OCI-LY1 (cell line): ENCODE data around the gene HSP90AA1.

Experiments used
- H2AFZ ChIP-seq: fragments of 200-600 bp; sonication (generic), shearing (Covaris generic); 2 replicates; pipeline ENCODE4 v1.6.0; 2014; ENCODE audit warnings: antibody characterized with exemption, mild to moderate bottlenecking, low read length
- H3F3A ChIP-seq: fragments of 200-600 bp; sonication (generic), shearing (Covaris generic); 2 replicates; pipeline ENCODE4 v1.6.0; 2014; ENCODE audit warnings: mild to moderate bottlenecking, antibody characterized with exemption, low read length, moderate library complexity; ENCODE audit not compliant: insufficient read depth
- H3K27ac ChIP-seq: fragments of 200-600 bp; sonication (generic); 2 replicates; pipeline ENCODE4 v1.5.1; 2014; ENCODE audit warnings: low read length, mixed run types, mild to moderate bottlenecking, low read depth; ENCODE audit not compliant: poor library complexity, severe bottlenecking
- H3K27me3 ChIP-seq: fragments of 200-600 bp; sonication (generic); 2 replicates; pipeline ENCODE4 v1.6.0; 2014; ENCODE audit warnings: antibody characterized with exemption, mild to moderate bottlenecking, low read length, moderate library complexity; ENCODE audit not compliant: insufficient read depth
- H3K36me3 ChIP-seq: fragments of 200-600 bp; sonication (generic); 2 replicates; pipeline ENCODE4 v1.6.1; 2014; ENCODE audit warnings: mild to moderate bottlenecking, antibody characterized with exemption, low read length, moderate library complexity, mixed read lengths; ENCODE audit not compliant: insufficient read depth
- H3K4me1 ChIP-seq: fragments of 200-600 bp; sonication (generic); 2 replicates; pipeline ENCODE4 v1.5.1; 2014; ENCODE audit warnings: mild to moderate bottlenecking, low read length, moderate library complexity; ENCODE audit not compliant: insufficient read depth, severe bottlenecking
- H3K4me2 ChIP-seq: fragments of 200-600 bp; sonication (generic), shearing (Covaris generic); 2 replicates; pipeline ENCODE4 v1.6.1; 2014; ENCODE audit warnings: low read length
- H3K4me3 ChIP-seq: fragments of 200-600 bp; sonication (generic); 2 replicates; pipeline ENCODE4 v1.5.1; 2014; ENCODE audit warnings: low read length, low read depth, mild to moderate bottlenecking, mixed read lengths; ENCODE audit not compliant: poor library complexity, severe bottlenecking
- H3K79me2 ChIP-seq: fragments of 200-600 bp; shearing (Covaris generic); 2 replicates; pipeline ENCODE4 v1.6.1; 2016; ENCODE audit warnings: mixed run types, low read length, mixed read lengths; ENCODE audit not compliant: insufficient read depth
- H3K9ac ChIP-seq: fragments of 200-600 bp; sonication (generic), shearing (Covaris generic); 2 replicates; pipeline ENCODE4 v1.6.1; 2014; ENCODE audit warnings: mild to moderate bottlenecking, low read length, mixed read lengths
- H3K9me2 ChIP-seq: fragments of 200-600 bp; sonication (generic), shearing (Covaris generic); 2 replicates; pipeline ENCODE4 v1.6.1; 2014; ENCODE audit warnings: low read depth, mild to moderate bottlenecking, low read length, mixed read lengths
- H3K9me3 ChIP-seq: fragments of 200-600 bp; shearing (Covaris generic); 2 replicates; pipeline ENCODE4 v1.6.1; 2014; ENCODE audit warnings: low read length, mixed read lengths
- H4K20me1 ChIP-seq: fragments of 200-600 bp; sonication (generic), shearing (Covaris generic); 2 replicates; pipeline ENCODE4 v1.6.0; 2016; ENCODE audit warnings: mild to moderate bottlenecking, low read length; ENCODE audit not compliant: insufficient read depth
- EZH2 ChIP-seq: fragments of 200-600 bp; sonication (generic), shearing (Covaris generic); IDR thresholded peaks from 2 replicates; pipeline ENCODE4 v1.8.0; 2017; ENCODE audit warnings: borderline replicate concordance, mixed run types, mild to moderate bottlenecking, antibody characterized with exemption, low read length, moderate library complexity, mixed read lengths
- TF ChIP-seq, protein P1 (sequence below): fragments of 200-600 bp; sonication (generic), shearing (Covaris generic); IDR thresholded peaks from 2 replicates; pipeline ENCODE4 v1.5.1; 2017; ENCODE audit warnings: mild to moderate bottlenecking, antibody characterized with exemption, low read length, moderate library complexity, mixed read lengths

Gene HSP90AA1

DNA sequence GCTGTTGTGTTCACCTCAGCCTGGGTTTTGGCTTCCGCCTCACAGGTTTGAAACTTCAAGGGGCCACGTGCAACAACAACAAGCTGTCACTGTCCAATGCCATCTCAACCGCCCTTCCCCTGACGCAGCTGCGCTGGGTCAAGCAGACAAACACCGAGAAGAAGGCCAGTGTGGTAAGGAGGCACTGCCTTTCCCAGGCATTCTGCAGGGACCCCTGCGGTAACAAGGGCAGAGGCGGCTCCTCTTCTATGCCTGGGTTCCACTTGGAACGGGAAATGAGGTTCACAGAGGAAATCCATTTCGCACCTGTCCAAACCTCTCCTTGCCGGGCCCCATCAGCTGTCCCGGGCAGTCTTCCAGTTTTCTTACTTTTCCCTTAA lies 36.8 kb downstream of the HSP90AA1 start:
- H3K27me3 ChIP-seq: no peaks in the 10 kb centered on the region
- TF ChIP-seq, protein P1, sequence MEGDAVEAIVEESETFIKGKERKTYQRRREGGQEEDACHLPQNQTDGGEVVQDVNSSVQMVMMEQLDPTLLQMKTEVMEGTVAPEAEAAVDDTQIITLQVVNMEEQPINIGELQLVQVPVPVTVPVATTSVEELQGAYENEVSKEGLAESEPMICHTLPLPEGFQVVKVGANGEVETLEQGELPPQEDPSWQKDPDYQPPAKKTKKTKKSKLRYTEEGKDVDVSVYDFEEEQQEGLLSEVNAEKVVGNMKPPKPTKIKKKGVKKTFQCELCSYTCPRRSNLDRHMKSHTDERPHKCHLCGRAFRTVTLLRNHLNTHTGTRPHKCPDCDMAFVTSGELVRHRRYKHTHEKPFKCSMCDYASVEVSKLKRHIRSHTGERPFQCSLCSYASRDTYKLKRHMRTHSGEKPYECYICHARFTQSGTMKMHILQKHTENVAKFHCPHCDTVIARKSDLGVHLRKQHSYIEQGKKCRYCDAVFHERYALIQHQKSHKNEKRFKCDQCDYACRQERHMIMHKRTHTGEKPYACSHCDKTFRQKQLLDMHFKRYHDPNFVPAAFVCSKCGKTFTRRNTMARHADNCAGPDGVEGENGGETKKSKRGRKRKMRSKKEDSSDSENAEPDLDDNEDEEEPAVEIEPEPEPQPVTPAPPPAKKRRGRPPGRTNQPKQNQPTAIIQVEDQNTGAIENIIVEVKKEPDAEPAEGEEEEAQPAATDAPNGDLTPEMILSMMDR: no peak
- no peak for TF ChIP-seq EZH2
- H3K9ac ChIP-seq: no peak overlapping the region
- no peaks in the 10 kb centered on the region for H3K4me1 ChIP-seq
- no peaks in the 10 kb centered on the region for H3F3A ChIP-seq
- H2AFZ ChIP-seq: no peak overlapping the region
- H3K27ac ChIP-seq: no peak overlapping the region
- no peaks in the 10 kb centered on the region for H3K9me3 ChIP-seq
- H3K4me3 ChIP-seq: no peak overlapping the region
- peaks cover 49% of the 10 kb centered on the region for H3K36me3 ChIP-seq
- H4K20me1 ChIP-seq: no peaks in the 10 kb centered on the region
- H3K9me2 ChIP-seq: no peaks in the 10 kb centered on the region
- no peak overlapping the region for H3K4me2 ChIP-seq
- H3K79me2 ChIP-seq: no peaks in the 10 kb centered on the region

DNA sequence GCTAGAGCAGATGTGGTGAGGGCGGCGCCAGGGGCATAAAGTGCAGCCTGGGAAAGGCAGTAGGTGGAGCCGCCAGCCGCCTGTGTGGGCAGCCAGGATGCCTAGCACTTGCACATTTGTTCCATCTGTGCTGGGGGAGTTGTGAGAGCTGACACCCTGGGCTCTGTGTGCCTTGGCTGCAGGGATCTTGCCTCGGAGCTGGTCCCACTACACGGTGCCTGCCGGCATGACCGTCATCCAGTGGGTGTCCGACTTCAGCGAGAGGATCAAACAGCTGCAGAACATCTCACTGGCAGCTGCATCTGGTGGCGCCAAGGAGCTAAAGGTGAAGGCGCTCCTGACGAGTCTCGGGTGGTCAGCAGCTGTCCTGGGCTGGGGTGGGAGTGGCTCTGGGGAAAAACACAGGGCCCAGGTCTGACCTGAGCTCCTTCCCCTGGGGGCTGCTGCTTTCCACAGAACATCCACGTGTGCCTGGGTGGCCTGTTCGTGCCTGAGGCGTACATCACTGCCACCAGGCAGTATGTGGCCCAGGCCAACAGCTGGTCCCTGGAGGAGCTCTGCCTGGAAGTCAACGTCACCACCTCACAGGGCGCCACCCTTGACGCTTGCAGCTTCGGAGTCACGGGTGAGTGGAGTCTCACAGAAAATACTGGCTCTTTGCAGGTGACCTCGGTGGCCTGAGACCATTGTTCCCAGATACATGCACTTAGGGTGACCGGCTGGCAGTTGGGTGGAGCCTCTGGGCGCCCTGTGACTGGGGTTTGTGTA lies 37.4 kb downstream of the HSP90AA1 start:
- H3K36me3 ChIP-seq: peaks cover 54% of the 10 kb centered on the region
- no peaks in the 10 kb centered on the region for H3K79me2 ChIP-seq

DNA sequence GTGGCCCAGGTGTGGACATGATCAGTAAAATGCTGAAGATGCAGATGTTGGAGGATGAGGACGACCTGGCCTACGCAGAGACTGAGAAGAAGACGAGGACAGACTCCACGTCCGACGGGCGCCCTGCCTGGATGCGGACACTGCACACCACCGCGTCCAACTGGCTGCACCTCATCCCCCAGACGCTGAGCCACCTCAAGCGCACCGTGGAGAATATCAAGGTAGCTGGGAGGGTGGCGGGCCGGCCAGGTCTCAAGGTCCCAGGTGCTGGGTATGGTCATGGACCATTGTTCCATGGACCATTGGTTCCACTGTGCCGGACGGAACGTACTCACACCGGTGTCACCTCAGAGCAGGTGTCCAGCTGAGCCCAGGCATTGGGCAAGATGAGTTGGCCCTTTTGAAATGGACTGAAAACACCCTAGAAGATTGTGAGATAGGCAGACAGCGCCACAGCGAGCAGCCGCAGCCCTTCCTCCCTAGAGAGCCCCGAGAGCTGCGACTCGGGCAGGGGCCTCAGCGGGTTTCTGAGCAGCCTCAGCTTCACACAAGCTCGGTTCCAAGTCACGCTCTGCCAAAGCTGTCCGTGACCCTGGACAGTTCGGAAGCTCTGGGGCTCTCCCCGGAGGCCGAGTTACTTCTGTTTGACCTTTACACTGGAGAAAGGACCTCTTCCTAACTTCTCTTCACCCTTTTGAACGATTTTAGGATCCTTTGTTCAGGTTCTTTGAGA lies 38.9 kb downstream of the HSP90AA1 start:
- Histone ChIP-seq H3K4me3 (no peak overlapping the region), H3K4me1 (no peaks in the 10 kb centered on the region), H2AFZ (no peak overlapping the region), H4K20me1 (no peaks in the 10 kb centered on the region), H3K36me3 (peaks cover 67% of the 10 kb centered on the region), H3K27ac (no peak overlapping the region), H3K9me2 (no peaks in the 10 kb centered on the region), H3F3A (no peaks in the 10 kb centered on the region), H3K79me2 (no peaks in the 10 kb centered on the region), H3K27me3 (no peaks in the 10 kb centered on the region), H3K9ac (no peak overlapping the region), H3K9me3 (no peaks in the 10 kb centered on the region), H3K4me2 (no peak overlapping the region)
- TF ChIP-seq, protein P1: no peak
- TF ChIP-seq EZH2: no peak

More for the DNA sequence above, 37.4 kb downstream of the HSP90AA1 start:
- Histone ChIP-seq H3K9ac (no peak overlapping the region), H3K4me2 (no peak overlapping the region), H3F3A (no peaks in the 10 kb centered on the region), H4K20me1 (no peaks in the 10 kb centered on the region), H3K27ac (no peak overlapping the region), H3K9me3 (no peaks in the 10 kb centered on the region), H3K27me3 (no peaks in the 10 kb centered on the region), H3K9me2 (no peaks in the 10 kb centered on the region), H2AFZ (no peak overlapping the region), H3K4me3 (no peak overlapping the region), H3K4me1 (no peaks in the 10 kb centered on the region)
- TF ChIP-seq, protein P1: no peak
- TF ChIP-seq EZH2: no peak
